HG03521 (cell line): ENCODE results near the gene UNC5A.

Experiments used
- ATAC-seq: cut with Tn5 transposase; IDR thresholded peaks from one replicate; pipeline ENCODE4 v1.9.1; 2021; ENCODE audit warnings: mild to moderate bottlenecking, moderate library complexity; ENCODE audit not compliant: unreplicated experiment

UNC5A gene

GRCh38 chr5:176877793-176878331, 67.5 kb downstream of the UNC5A start:
- ATAC-seq = no peak

GRCh38 chr5:176878463-176878862, 68.1 kb downstream of the UNC5A start:
- no peak for ATAC-seq

DNA sequence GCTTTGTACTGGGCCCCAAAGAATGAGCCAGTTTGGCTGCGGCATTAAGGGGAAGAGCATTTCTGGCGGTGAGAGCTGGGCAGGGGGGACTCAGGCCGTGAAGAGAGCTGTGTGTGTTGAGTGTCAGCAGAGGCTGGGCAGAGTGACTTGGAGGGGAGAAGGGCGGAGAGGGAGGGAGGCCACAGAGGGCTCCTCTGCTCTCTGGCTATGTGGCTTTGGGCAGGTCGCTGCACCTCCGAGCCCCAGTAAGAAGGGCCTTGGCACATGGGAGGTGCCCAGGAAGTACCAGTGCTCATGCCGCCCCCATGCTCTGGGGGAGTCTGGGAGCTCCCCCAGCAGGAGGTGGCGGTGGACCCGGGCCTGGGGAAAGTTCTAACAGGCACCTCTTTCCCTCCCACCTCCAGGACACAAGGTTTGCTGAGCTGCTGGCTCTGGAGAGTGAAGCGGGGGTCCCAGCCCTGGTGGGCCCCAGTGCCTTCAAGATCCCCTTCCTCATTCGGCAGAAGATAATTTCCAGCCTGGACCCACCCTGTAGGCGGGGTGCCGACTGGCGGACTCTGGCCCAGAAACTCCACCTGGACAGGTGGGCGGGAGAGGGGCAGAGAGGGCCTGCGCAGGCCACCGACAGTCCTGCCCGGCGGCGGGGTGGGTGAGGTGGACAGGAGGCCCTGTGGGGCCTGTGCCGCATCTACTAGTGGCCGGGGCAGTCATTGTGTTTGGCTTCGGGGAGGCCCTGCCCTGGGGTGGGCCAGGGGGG, 68.7 kb downstream of the UNC5A start:
- ATAC-seq = no peak

DNA sequence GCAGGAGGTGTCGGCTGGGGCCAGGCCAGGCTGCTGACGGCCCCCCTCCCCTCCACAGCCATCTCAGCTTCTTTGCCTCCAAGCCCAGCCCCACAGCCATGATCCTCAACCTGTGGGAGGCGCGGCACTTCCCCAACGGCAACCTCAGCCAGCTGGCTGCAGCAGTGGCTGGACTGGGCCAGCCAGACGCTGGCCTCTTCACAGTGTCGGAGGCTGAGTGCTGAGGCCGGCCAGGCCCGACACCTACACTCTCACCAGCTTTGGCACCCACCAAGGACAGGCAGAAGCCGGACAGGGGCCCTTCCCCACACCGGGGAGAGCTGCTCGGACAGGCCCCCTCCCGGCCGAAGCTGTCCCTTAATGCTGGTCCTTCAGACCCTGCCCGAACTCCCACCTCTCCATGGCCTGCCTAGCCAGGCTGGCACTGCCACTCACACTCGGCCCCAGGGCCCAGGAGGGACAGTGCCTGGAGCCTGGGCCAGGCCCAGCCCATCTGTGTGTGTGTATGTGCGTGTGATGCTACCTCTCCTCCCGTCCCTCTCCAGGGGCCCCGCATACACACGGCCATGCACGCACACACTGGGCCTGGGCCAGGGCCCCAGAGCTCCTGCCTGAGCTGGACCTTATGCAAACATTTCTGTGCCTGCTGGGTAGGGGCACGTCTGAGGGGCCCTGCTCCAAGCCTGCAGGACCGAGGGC, 69.5 kb downstream of the UNC5A start:
- no peak for ATAC-seq

- no peak for ATAC-seq
Observed at GRCh38 chr5:176880366-176881020, 70.1 kb downstream of the UNC5A start.

GRCh38 chr5:176881021-176881749, 70.8 kb downstream of the UNC5A start:
- ATAC-seq = no peak

- ATAC-seq = no peak
Observed at GRCh38 chr5:176881816-176882566, 71.6 kb downstream of the UNC5A start.

- ATAC-seq = no peak
Observed at GRCh38 chr5:176882567-176882903, 72.2 kb downstream of the UNC5A start.

DNA sequence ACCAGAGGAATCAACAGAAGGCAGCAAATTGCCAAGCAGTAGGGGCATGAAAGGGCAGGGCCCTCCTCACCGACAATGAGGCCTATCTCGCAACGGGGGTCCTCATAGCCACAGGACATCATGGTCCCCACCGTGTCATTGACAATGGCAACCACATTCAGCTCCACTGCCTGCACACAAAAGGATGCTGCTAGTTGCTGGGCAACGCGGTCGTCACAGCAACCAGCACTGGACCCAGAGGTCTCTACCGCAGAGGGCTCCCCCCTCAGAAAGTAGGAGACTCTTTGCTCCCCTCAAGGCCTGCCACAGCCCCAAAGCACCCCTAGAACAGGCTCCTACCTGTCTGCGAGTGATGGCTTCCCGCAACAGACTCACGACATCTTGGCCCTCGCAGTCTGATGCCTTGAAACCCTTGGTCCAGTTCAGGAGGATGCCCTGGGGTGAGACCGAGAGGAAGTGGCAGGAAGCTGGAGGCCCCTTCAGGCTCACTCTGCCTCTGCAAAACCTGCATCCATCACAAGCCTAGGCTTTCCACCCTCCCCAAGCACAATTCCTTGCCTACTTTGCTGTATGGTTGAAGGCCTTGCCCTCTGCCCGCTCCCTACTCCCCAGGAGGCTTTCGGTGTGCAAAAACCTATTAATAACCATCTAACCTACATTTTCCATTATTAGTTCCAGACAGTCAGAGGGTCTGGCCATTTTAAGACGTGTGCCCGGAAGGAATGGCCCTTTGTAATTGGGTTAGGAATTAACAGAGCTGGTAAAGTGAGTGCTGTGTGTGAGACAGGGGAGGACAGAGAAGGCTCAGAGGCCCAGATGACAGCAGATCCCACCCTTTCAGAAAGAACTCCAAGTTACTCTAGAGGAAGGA, 73.6 kb downstream of the UNC5A start:
- no peak for ATAC-seq

DNA sequence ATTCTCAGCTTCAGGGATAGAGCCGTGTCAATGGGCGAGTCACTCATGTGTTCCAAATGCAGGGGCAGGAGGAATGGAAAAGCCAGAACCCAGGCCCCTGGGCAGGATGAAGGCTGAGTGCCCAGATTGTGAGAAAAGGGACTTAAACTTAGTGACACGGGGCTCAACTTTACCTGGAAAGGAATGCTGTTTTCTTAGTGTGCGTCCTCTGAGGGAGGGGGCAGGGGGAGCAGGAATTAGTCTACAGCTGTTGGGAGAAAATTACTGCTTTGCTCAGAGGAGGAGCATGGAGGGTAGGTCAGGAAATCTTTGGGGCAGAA, 74.2 kb downstream of the UNC5A start:
- ATAC-seq = no peak

- ATAC-seq = no peak
Observed at GRCh38 chr5:176886336-176887251, 76.2 kb downstream of the UNC5A start.

- ATAC-seq = no peak
Observed at GRCh38 chr5:176887252-176887849, 77.0 kb downstream of the UNC5A start.

DNA sequence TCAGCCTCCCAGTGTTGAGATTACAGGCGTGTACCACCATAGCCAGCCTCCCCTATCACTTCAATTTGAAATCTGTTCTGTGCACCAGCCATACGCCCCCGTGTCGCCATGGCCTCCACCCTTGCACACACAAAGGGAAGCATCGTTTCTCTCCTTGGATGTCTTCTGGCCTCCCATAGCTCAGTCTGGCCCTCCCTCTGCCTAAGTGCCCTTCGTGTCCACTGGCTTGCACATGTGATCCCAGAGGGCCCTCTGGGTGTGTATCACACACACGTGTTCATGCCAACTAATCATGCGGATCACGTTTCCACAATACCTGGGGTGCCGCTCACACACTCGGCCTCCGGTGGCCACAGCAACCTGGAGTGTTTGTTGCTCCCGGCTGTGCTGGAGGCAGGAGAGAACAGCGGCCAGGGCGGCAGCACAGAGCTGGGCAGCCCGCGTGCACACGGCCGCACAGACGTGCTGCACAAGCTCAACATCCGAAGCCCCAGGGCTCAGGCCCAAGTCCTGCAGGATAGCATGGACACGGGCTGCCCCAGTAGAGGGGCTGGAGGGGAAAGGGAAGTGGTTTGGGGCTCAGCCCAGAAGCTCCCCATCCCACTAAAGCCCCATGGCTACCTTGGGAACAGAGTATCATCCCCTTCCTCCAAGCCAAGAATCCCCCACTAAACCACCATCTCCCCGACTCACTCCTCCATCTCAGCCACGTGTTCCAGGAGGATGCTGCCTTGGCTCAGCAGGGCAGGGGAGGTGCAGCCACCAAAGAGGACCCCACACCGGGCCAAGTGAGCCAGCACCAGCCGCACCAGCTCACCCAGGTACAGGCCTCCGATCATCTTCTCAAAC, 77.9 kb downstream of the UNC5A start:
- no peak for ATAC-seq

GRCh38 chr5:176888865-176889165, 78.5 kb downstream of the UNC5A start:
- no peak for ATAC-seq

- no peak for ATAC-seq
Observed at GRCh38 chr5:176889321-176890280, 79.2 kb downstream of the UNC5A start.
